HG02981 (cell line): ENCODE data around the gene NUAK2.
"Not testable (repeated sequence)": the region's sequence is repeated elsewhere in the genome, so short reads cannot be mapped to it uniquely, and the experiment has no call there.

Experiments
- ATAC-seq: cut with Tn5 transposase; IDR thresholded peaks from one replicate; pipeline ENCODE4 v1.9.1; 2021; ENCODE audit warnings: mild to moderate bottlenecking, moderate library complexity; ENCODE audit not compliant: unreplicated experiment

NUAK2 gene

GRCh38 chr1:205321162-205321958, at the start of gene NUAK2:
NUAK2 (minus strand) TSS chr1:205321745; CDS start chr1:205321628, 117 bp downstream.
- no peak for ATAC-seq

GRCh38 chr1:205370780-205371179, 49.2 kb upstream of the NUAK2 start:
- no peak for ATAC-seq

- ATAC-seq = no peak
Measured at GRCh38 chr1:205369701-205370123, 48.2 kb upstream of the NUAK2 start.

- ATAC-seq = no peak
Measured at GRCh38 chr1:205368478-205368877, 46.9 kb upstream of the NUAK2 start.

GRCh38 chr1:205365945-205366463, 44.5 kb upstream of the NUAK2 start:
- no peak for ATAC-seq

GRCh38 chr1:205365086-205365485, 43.5 kb upstream of the NUAK2 start:
- not testable (repeated sequence) for ATAC-seq

- ATAC-seq = no peak
Measured at GRCh38 chr1:205360891-205361290, 39.3 kb upstream of the NUAK2 start.

GRCh38 chr1:205359771-205360565, 38.4 kb upstream of the NUAK2 start:
- no peak for ATAC-seq

GRCh38 chr1:205358579-205358978, 37.0 kb upstream of the NUAK2 start:
- no peak for ATAC-seq

- ATAC-seq = no peak
Measured at GRCh38 chr1:205357567-205357966, 36.0 kb upstream of the NUAK2 start.

GRCh38 chr1:205356440-205357139, 35.0 kb upstream of the NUAK2 start, which contains the start of gene KLHDC8A:
KLHDC8A (minus strand) TSS chr1:205356922; CDS start chr1:205343604, 13,318 bp downstream.
- ATAC-seq = no peak

GRCh38 chr1:205355075-205355453, 33.5 kb upstream of the NUAK2 start:
- ATAC-seq = no peak

GRCh38 chr1:205354259-205355074, 32.9 kb upstream of the NUAK2 start:
- ATAC-seq = no peak

- no peak for ATAC-seq
Measured at GRCh38 chr1:205353612-205354011, 32.1 kb upstream of the NUAK2 start.

- ATAC-seq = no peak
Measured at GRCh38 chr1:205353191-205353590, 31.6 kb upstream of the NUAK2 start.

- no peak for ATAC-seq
Measured at GRCh38 chr1:205351984-205352713, 30.6 kb upstream of the NUAK2 start.

- no peak for ATAC-seq
Measured at GRCh38 chr1:205350691-205351141, 29.2 kb upstream of the NUAK2 start.

- ATAC-seq = no peak
Measured at GRCh38 chr1:205350124-205350523, 28.6 kb upstream of the NUAK2 start.
